Colonic mucosa (tissue), 4 donors: Measurements from ENCODE around the gene ADGRV1. TPM values are rescaled to one million over a fixed set of nuclear protein-coding genes. Genes with fewer than 3 reads are reported as not detected.
A peak's percentile ranks its signal among the peaks of the same experiment; 100 is the strongest.

Experiments used
- DNase-seq: peaks from one replicate; pipeline ENCODE4 v3.0.0-alpha.2; 2020
- H3K27ac ChIP-seq: fragments of 200-600 bp; one replicate; pipeline ENCODE4 v1.8.0; 2021
- H3K27me3 ChIP-seq: fragments of 200-600 bp; one replicate; pipeline ENCODE4 v1.8.0; 2021
- H3K36me3 ChIP-seq: fragments of 200-600 bp; one replicate; pipeline ENCODE4 v1.8.0; 2021
- H3K4me1 ChIP-seq: fragments of 200-600 bp; one replicate; pipeline ENCODE4 v1.8.0; 2021; ENCODE audit warnings: mild to moderate bottlenecking
- H3K4me3 ChIP-seq: fragments of 200-600 bp; one replicate; pipeline ENCODE4 v1.8.0; 2021
- H3K9ac ChIP-seq, 2 donors: one replicate each; pipeline ENCODE4 v1.7.0; 2013; ENCODE audit warnings: control low read depth in 2 of 2, low read depth in 2 of 2, low read length in 2 of 2
- H3K9me3 ChIP-seq: fragments of 200-600 bp; one replicate; pipeline ENCODE4 v1.8.0; 2021
- CTCF ChIP-seq: fragments of 200-600 bp; IDR thresholded peaks from one replicate; pipeline ENCODE4 v1.8.0; 2022; ENCODE audit warnings: antibody characterized with exemption, mild to moderate bottlenecking
- intact Hi-C: fragments of 100-400 bp; cut with DNase I; formaldehyde crosslinking; loops from one replicate; pipeline ENCODE4 v1.14.1; 2022
- total RNA-seq, 2 donors: library from RNA; stranded (reverse); fragmentation: NEBNext Ultra II Directional in 1 of 2; extraction: Animal tissue kit (Norgen Biotek cat#: 25700) in 1 of 2; gene quantifications; one replicate each; pipeline ENCODE4 v1.2.1, GENCODE V29; 2021
- donor health status: healthy.
- donor health status: DM: no; HTN: no; CAD: no.
- donor health status: DM: no; HTN: no; CAD: no.

ADGRV1 gene
- total RNA-seq, 2 donors from 2014 or later, result 5.1 to 12.9 TPM

GRCh38 chr5:91016322-91016721, 457.7 kb downstream of the ADGRV1 start:
- no peaks in the 10 kb centered on the region for H3K9me3 ChIP-seq
- no peak overlapping the region for H3K9ac ChIP-seq
- DNase-seq, result no peak
- no peaks in the 10 kb centered on the region for H3K36me3 ChIP-seq
- H3K4me3 ChIP-seq, result no peak overlapping the region
- no peak overlapping the region for H3K27ac ChIP-seq
- no peaks in the 10 kb centered on the region for H3K27me3 ChIP-seq
- intact Hi-C loops, result no loop called here
- TF ChIP-seq CTCF, result no peak
- no peaks in the 10 kb centered on the region for H3K4me1 ChIP-seq

GRCh38 chr5:91016954-91017700, 458.5 kb downstream of the ADGRV1 start:
- Histone ChIP-seq H3K9me3 (no peaks in the 10 kb centered on the region), H3K27me3 (no peaks in the 10 kb centered on the region), H3K4me1 (peaks cover 7% of the 10 kb centered on the region), H3K27ac (peak overlapping the region; percentile 10), H3K9ac (no peak overlapping the region), H3K36me3 (no peaks in the 10 kb centered on the region), H3K4me3 (no peak overlapping the region)
- DNase-seq, result no peak
- intact Hi-C loops, result no loop called here
- no peak for TF ChIP-seq CTCF

GRCh38 chr5:91018200-91018599, 459.6 kb downstream of the ADGRV1 start:
- Histone ChIP-seq H3K9me3 (no peaks in the 10 kb centered on the region), H3K4me3 (no peak overlapping the region), H3K27me3 (no peaks in the 10 kb centered on the region), H3K9ac (no peak overlapping the region), H3K36me3 (no peaks in the 10 kb centered on the region), H3K27ac (peak overlapping the region; percentile 10), H3K4me1 (peaks cover 7% of the 10 kb centered on the region)
- no peak for DNase-seq
- no peak for TF ChIP-seq CTCF
- intact Hi-C loops, result no loop called here

- Histone ChIP-seq H3K9ac (no peak overlapping the region), H3K4me3 (no peak overlapping the region), H3K4me1 (peaks cover 7% of the 10 kb centered on the region), H3K36me3 (no peaks in the 10 kb centered on the region), H3K27ac (no peak overlapping the region), H3K27me3 (no peaks in the 10 kb centered on the region), H3K9me3 (no peaks in the 10 kb centered on the region)
- no peak for DNase-seq
- TF ChIP-seq CTCF, result no peak
- intact Hi-C loops, result no loop called here
These were observed 460.2 kb downstream of the ADGRV1 start for GRCh38 chr5:91018712-91019371.

- no peak for TF ChIP-seq CTCF
- Histone ChIP-seq H3K36me3 (no peaks in the 10 kb centered on the region), H3K9me3 (no peaks in the 10 kb centered on the region), H3K4me1 (peaks cover 7% of the 10 kb centered on the region), H3K9ac (no peak overlapping the region), H3K27me3 (no peaks in the 10 kb centered on the region), H3K4me3 (no peak overlapping the region), H3K27ac (no peak overlapping the region)
- DNase-seq, result no peak
- intact Hi-C loops, result no loop called here
These were observed 461.6 kb downstream of the ADGRV1 start for GRCh38 chr5:91020065-91020800.
